GM19455 (cell line): ENCODE results near the gene WNK2.
"Not testable (repeated sequence)": the region's sequence is repeated elsewhere in the genome, so short reads cannot be mapped to it uniquely, and the experiment has no call there.

Experiments used
- ATAC-seq: cut with Tn5 transposase; IDR thresholded peaks from one replicate; pipeline ENCODE4 v1.9.1; 2021; ENCODE audit not compliant: unreplicated experiment

WNK2 gene

DNA sequence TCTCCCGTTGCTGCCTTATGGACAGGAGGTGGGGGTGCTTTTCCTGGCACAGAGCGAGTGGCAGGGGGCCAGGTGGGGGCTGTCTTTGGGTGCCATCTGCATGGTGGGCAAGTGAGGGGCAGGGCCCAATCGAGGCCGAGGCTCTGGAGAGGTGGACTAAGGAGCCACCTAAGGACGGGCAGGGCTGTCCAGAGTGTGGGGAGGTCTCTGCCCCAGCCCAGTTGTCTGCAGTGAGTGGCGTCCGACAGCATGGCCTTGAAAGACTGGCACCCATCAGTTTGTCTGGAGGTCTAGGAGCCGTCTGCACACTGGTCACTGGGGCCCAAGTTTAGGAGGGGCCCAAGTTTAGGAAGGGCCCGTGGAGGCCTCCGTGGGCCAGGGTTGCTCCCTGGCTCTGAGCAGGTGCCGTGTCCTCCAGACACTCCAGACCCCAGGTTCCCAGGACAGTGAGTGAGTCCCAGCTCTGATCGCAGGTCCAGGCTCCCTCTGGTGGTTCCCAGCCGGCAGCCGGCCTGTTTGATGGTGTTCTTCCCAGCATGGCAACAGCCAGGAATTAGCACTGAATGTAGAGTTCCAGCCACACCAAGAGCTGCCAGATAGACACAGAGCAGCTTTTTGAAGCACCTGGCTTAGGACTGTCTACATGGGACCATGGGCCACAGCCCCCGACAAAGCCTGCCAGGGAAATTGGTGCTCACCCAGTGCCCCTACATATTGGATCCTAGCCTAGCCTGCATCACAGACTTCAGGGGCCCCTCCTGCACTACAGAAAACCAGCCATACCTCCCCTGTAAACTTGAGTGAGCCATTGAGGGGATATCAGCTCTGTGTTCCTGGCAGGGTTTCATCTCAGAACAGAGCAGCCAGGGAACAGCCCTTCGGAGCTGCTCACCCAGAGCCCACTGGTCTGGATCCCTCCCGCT is 120.9 kb downstream of the WNK2 start:
- ATAC-seq, result no peak

DNA sequence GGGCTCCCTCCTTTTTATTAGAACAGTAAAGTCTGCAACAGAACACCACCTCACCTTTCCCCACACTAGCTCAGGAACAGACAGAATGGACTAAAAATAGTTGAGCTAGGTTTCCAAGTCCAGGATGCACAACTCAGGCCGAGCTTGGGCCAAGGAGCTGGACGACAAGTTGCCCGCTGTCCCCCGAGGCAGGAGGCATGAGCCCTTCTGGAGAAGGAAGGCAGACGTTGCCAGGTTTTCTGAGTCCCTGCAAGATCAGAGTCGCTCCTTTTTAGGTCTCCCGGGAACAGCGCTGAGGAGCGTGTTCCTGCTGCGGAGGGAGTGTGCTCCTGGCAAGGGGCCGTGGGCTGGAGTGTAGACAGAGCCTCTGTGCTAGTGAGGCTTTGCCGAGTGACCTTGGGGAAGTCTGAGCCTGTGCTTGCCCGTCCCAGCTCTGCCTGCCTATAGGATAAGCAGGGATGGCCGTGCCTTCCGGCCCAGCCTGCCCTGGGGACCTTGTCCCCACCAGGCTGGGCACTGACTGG is 121.6 kb downstream of the WNK2 start:
- no peak for ATAC-seq

DNA sequence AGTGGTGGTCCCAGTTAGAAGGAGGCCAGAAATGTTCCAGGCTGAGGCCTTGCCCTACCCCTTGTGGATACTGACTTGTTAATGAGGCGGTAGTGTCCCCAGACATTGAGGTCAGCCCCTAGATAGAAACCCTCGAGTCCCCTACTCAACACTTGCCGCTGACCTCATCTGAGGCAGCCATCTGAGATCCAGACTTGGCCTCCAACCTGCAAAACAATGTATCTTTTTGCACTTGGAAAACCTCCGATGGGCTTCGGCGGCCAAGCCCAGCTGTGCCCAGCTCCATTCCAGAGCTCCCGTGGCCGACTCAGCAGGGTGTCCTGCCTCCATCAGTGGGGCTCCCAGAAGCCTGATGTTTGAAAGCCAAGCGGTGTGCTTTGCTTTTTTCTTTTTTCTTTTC is 122.1 kb downstream of the WNK2 start:
- no peak for ATAC-seq

DNA sequence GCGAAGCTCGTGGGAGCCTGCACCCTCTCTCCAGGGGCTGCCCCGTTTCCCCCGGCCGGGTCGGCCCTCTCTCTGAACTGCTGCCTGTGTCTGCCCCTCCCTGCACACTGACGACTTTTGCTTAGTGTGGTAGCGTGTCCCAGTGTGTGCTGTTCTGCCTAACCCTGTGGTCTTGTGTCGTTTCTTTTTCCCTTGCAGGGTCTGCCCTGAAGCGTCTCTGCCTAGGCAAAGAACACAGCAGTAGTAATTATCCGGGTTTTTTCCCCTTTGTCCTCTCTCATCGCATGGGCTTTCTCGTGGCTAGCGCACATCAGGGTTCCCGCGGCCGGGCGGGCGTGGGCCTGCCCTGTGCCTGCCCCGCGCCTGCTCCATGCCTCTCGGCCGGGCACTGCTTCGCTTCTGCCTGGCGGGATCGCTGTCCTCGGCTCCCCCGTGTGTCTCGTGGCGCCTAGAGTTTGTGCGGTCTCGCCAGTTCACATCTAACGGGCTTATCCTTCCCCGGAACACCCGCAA is 122.7 kb downstream of the WNK2 start:
- no peak for ATAC-seq

DNA sequence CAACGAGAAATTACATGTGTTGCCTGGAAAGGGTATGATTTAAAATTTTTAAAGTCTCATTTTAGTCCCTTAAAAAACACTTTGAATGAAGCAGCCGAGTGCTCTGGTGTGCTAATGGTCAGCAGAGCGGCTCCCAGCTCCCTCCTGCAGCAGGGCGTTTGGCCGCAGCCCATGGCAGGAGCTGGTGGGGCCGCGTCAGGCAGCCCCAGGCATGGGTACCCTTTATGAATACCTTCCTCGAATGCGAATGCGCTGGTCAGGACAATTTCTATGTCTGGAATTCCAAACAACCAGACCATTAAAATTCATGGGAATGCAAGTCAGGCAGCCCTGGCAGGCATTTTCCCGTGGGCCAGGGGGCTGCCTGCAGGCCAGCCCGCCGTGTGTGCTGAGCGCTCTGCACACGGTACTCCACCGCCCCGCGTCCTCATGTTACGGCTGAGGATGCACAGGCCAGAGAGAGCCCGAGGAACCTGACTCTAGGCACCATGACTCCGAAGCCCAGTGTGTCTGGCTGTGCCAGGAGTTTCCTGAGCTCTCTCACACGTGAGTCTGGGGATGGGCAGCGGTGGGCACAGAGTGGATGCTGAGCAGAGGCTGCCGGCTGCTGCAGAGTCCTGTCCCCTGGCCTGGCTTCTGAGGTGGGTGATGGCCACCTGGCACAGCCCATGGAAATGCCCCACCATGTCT is 123.7 kb downstream of the WNK2 start:
- no peak for ATAC-seq

DNA sequence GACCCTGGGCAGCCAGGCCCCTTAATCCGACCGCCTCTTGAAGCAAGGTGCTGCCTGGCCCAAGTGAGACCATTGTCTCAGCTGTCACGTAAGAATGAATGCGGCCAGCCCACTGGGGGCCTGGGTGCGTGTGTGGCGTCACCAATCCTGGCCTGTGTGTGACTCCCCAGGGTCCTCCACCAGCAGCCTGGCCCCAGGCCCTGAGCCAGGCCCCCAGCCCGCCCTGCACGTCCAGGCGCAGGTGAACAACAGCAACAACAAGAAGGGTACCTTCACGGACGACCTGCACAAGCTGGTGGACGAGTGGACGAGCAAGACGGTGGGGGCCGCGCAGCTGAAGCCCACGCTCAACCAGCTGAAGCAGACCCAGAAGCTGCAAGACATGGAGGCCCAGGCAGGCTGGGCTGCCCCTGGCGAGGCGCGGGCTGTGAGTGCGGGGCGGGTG is 124.2 kb downstream of the WNK2 start:
- no peak for ATAC-seq

DNA sequence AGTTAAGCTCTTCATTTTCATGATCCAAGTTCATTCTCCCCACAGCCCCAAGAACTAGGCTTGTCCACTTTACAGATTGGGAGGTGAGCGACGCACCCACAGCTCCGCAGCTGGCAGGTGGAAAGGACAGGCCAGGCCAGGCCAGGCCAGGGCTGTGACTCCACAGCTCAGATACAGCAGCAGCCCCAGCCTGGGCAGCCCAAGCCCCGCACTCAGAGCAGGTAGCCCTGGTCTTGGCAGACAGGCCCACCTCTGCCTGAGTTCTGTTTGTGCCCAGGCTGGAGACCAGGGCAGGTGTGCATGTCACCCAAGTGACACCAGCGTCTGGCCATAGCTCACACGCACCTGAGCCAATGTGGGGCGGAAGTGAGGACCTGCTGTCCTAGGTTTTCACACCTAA is 124.7 kb downstream of the WNK2 start:
- ATAC-seq, result no peak

DNA sequence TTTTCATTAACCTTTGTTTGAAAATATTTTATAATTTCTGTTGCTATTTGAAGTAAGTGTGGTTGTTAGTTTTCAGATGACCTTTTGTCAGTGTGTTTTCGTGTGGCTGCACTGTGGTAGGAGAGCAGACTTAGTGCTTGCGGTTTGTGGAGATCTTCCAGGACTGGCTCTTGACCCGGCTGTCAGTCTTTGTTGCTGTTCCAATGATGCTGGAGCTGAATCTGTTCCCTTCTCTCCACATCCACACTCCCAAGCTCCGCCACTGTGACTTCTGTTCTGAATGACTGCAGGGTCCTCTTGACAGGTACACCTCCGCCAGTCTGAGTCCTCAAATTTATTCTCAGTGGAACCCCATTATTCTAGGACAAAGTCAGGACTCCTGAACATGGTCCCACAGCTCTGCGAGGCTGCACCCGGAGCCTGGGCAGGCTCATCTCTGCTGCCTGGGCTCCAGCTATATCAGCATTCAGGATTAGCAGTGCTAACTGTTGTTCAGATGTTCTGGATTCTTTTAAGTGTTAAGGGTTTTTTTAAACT is 126.0 kb downstream of the WNK2 start:
- no peak for ATAC-seq

DNA sequence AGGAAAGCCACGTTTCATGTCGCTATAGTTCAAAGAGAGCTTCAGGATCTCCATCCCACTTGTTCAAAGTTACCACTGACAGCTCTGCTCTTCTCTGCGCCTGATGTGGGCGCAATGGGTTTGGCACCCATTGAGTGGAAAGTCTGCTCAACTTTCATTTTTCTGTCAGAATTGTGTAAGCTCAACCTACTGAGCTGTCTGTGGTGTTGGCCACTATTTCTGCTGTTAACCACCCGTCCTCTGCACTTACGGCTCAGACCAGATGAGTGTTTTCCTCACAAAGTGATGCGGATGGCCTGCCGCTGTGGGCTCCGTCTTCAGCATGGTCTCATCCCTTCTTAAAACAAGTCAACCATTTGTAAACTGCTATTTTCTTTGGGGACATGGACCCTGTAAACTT is 131.2 kb downstream of the WNK2 start:
- ATAC-seq, result no peak

DNA sequence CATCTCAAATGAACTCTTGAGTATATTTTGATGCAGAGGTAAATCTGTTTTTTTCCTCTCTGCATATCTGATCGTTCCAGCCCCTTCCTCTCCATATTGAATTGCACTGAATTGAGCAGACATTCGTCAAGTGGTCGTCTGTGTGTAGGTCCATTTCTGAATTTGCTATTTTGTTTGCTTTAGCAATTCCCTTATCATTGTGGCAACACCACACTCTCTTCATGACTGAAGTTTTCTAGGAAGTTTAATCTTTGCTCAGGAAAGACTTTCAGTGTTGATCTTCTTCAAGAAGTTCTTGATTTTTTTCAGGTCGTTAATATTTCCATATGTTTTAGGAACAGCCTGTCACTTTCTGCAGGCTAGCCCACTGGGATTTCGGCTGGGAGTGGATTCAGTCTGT is 132.0 kb downstream of the WNK2 start:
- no peak for ATAC-seq

DNA sequence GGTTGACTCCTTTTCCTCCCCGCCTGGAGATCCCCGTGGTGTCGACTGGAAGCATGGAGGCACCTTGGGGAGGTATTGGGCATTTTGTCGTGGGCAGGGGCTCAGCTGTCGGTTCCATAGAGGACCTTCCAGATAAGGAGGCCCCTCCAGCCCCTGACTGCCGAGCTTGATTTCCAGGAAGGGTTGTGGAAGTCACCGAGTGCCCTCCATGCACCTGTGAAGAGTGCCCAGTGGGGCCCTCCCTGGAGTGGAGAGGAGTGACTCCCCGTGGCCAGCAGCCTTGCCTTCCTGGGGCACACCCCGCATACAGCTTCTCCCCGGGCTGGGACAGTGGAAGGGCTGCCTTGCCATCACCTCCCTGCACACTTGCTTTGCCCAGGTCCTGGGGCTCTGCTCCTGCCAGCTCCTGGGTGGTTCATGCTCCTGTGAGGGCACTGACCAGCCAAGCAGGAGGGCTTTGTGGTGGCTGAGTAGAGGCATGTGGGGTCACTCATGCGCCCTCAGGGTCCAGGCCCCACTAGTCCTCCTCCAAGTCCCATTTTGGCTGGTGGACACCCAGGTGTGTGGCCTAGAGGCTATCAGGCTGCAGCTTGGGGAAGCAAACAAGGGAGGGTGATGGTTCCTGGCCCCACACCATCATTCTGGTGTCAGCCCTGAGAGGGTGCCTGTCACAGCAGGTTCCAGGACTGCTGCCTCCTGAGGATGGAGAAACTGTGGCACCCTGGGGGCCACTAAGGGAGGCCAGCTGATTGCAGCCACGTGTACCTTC is 133.0 kb downstream of the WNK2 start:
- ATAC-seq, result no peak

DNA sequence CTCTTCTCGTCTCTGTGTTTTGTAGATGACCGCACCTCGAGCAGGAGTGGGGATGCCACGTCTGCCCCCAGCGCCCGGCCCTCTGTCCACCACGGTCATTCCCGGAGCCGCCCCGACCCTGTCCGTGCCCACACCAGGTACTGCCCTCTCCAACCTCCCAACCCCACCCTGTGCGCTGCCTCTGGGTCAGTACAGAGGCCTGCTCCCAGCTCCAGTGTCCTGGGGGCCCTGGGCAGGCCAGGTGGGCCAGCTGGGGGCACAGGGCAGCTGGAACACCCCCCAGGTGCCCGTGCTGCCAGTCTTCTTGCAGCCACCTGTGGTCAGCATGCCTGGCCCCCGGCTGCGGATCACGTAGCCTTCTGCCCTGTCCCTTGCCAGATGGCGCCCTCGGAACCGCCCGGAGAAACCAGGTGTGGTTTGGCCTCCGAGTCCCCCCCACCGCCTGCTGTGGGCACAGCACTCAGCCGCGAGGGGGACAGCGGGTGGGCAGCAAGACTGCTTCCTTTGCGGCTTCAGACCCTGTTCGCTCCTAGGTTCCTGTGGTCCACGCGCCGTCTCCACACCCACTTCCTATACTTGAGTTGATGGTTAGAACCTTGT is 133.7 kb downstream of the WNK2 start:
- no peak for ATAC-seq

DNA sequence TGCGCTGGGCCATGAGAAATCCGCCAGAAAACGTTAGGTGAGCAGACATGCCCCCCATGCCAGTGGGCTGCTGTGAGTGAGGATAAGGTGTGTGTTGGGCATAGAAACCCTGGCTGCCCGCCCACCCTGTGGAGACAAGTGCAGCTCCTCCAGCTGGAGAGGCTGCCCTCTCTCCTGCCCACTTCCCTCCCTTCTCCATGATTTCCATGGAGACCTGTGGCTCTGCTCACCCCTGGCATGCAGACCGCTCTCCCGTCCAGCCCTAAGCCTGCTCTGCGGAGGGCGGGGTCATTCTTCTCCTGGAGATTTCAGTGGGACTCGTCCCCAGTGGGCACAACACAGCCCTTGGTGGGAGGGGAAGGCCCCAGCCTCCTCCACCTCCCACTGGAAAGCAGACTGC is 134.5 kb downstream of the WNK2 start:
- no peak for ATAC-seq

DNA sequence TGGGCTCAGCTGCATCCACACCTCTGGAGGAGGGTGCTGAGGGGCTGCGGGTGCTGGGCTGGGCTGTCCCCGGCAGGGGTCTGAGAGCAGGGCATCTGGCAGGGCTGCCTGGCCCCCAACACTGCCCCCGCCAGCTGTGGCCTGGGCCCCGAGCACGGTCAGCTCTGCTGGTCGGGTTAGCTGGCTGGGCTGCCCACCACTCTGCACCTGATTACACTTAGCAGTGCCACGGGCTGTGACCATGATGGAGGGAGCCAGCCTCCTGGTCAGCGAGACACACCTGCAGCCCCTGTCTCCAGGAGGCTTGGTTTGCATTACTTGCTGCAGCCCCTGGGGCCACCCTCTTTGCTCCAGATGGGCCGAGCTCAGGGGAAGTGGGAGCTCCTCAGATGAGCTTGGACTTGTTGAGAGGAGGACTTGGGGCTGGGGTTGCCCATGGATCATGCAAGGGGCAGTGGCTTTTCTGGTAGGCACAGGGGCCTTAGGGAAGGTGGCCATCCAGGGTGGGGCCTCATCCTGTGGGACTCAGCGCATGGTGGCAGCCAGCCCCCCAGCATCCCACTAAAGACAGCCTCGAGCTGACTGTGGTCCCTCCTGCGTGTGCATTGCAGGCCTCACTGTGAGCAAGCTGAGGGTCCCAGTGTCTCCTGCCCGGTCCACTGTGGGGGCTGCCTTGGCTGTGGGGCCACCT is 135.5 kb downstream of the WNK2 start:
- no peak for ATAC-seq

DNA sequence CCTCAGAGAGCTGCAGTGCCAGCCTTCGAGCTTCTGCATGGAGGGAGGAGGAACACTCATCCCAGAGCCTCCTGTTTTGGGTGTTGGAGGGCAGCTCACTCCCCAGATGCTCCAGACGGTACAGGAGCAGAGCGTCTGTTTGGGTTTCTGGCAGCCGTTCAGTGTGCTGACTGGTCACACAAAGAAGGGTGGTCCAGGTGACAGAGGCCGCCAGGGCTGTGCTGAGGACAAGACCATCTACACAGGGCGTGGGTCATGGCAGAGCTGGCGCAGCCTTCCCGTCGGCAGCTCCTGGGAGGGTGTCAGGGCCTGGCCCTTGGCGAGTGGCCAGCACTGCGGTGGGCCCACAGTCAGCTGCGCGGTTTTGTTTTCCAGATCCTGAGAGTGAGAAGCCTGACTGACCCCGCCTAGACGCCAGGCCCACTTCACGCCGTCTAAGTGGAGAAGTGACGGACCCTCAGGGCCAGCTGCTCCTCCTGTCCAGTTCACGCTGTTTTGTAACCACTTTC is 136.1 kb downstream of the WNK2 start:
- ATAC-seq, result no peak

DNA sequence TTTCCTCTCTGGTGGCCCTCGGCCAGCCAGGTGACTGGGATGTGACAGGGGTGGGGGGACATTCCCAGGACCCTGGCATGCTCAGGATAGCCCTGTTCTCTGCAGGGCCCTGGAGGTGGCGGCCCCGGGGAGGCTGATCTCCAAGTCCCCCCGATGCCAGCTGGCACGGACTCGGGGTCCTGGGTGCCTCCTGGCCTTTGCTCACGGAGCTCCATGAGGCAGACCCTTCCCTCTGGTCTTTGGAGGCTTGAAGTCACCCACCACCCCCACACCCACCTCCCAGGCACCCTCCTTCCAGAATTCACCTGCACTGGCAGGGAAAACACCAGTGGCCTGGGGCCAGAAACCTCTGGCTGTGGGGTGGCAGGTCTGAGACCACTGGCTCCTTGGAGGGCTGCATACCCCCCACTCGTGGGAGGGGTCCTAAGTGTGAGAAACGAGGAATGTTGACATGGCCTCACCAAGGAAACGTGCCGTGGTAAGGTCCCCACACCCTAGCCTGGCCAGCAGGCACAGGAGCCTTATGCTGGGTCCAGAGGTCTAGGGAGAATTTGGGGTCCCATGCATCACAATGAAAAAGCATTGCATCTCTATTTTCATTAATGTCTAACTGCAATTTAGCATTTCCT is 136.8 kb downstream of the WNK2 start:
- ATAC-seq, result no peak

DNA sequence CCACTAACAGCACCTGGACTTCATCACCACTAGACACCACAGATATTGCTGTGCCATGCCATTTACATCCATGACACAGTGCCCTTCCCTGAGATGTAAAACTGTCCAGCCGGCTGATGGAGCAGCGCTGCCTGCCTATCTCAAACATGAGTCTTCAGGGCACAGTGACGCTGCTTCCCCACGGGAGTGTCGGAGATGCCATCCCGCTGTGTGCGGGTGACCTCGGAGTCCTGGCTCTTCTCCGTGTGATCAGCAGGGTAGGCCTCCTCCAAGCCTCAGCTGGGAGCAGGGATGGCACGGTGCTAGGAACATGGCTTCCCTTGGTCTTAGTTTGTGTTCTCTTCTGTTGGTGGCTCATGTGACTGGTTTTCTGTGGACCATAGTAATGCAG is 137.3 kb downstream of the WNK2 start:
- no peak for ATAC-seq

DNA sequence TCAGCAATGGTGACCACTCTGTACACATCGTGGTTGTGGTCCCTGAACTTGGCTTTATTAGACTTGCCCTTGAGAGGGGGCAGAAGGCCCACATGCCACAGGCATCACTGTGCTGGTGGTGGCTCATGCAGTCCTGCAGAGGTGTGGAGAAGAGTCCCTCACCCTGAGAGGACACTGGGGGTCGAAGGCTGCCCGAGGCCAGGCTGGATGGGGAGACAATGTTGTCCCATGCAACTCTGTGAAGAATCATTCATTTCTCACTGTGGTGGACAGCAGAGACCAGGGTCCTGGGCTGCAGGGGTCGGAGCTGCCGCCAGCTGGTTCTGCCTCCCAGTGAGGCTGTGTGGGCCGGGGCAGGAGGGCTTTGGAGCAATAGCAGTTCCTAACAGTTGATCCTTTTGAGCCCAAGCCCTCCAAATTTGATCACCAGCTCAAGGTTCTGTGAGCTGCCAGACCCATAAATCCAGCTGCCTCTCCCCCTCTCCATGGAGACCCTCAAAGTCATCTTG is 139.6 kb downstream of the WNK2 start:
- ATAC-seq, result not testable (repeated sequence)
